Astrocyte (in vitro differentiated cells and primary cell): ENCODE results near the gene IPO4. TPM values are rescaled to one million over a fixed set of nuclear protein-coding genes. Genes with fewer than 3 reads are reported as not detected.

Experiments used
- DNase-seq: peaks from one replicate; pipeline ENCODE4 v3.0.0-alpha.2; 2010; ENCODE audit warnings: low read depth
- FAIRE-seq: peaks from 2 replicates; lab custom pipeline; 2011; peaks lifted over from hg19 to GRCh38; lab: Jason Lieb, UNC
- H2AFZ ChIP-seq: 2 replicates; pipeline ENCODE4 v1.6.0; 2012; ENCODE audit warnings: low read depth, low read length, inconsistent platforms
- H3K27ac ChIP-seq: 2 replicates; pipeline ENCODE4 v1.5.1; 2011; ENCODE audit warnings: low read depth, low read length, inconsistent platforms
- H3K27me3 ChIP-seq: 2 replicates; pipeline ENCODE4 v1.6.0; 2011; ENCODE audit warnings: low read length, inconsistent platforms; ENCODE audit not compliant: insufficient read depth
- H3K36me3 ChIP-seq: 2 replicates; pipeline ENCODE4 v1.5.1; 2011; ENCODE audit warnings: low read length, inconsistent platforms; ENCODE audit not compliant: insufficient read depth
- H3K4me1 ChIP-seq: 2 replicates; pipeline ENCODE4 v1.5.1; 2011; ENCODE audit warnings: low read length, inconsistent platforms; ENCODE audit not compliant: insufficient read depth
- H3K4me2 ChIP-seq: 2 replicates; pipeline ENCODE4 v1.6.0; 2012; ENCODE audit warnings: low read length, inconsistent platforms
- H3K4me3 ChIP-seq: 2 replicates; pipeline ENCODE4 v1.5.1; 2011; ENCODE audit warnings: low read depth, mild to moderate bottlenecking, low read length, inconsistent platforms; ENCODE audit not compliant: insufficient read depth
- H3K79me2 ChIP-seq: 2 replicates; pipeline ENCODE4 v1.6.0; 2012; ENCODE audit warnings: mild to moderate bottlenecking, low read length, inconsistent platforms; ENCODE audit not compliant: insufficient read depth
- H3K9ac ChIP-seq: 2 replicates; pipeline ENCODE4 v1.6.0; 2012; ENCODE audit warnings: mild to moderate bottlenecking, low read length, inconsistent platforms
- H3K9me3 ChIP-seq: 2 replicates; pipeline ENCODE4 v1.5.1; 2012; ENCODE audit warnings: low read depth, mild to moderate bottlenecking, low read length, inconsistent platforms; ENCODE audit not compliant: insufficient read depth
- H4K20me1 ChIP-seq: 2 replicates; pipeline ENCODE4 v1.6.0; 2012; ENCODE audit warnings: low read length, inconsistent platforms; ENCODE audit not compliant: insufficient read depth
- H3K27ac Mint-ChIP-seq: one replicate; pipeline ENCODE4 v1.8.0; 2021; ENCODE audit warnings: mild to moderate bottlenecking, mixed read lengths; ENCODE audit not compliant: unreplicated experiment
- H3K27me3 Mint-ChIP-seq: one replicate; pipeline ENCODE4 v1.8.0; 2021; ENCODE audit warnings: low read depth, mixed read lengths; ENCODE audit not compliant: unreplicated experiment
- H3K36me3 Mint-ChIP-seq: one replicate; pipeline ENCODE4 v1.8.0; 2021; ENCODE audit warnings: low read depth, mixed read lengths; ENCODE audit not compliant: unreplicated experiment
- H3K4me1 Mint-ChIP-seq: one replicate; pipeline ENCODE4 v1.8.0; 2021; ENCODE audit warnings: low read depth, mixed read lengths; ENCODE audit not compliant: unreplicated experiment
- H3K4me3 Mint-ChIP-seq: one replicate; pipeline ENCODE4 v1.8.0; 2021; ENCODE audit warnings: mild to moderate bottlenecking, moderate library complexity, mixed read lengths; ENCODE audit not compliant: unreplicated experiment
- H3K9me3 Mint-ChIP-seq: one replicate; pipeline ENCODE4 v1.8.0; 2021; ENCODE audit warnings: mild to moderate bottlenecking, mixed read lengths; ENCODE audit not compliant: unreplicated experiment
- EZH2 ChIP-seq: IDR thresholded peaks from 2 replicates; pipeline ENCODE4 v1.6.1; 2012; ENCODE audit warnings: mild to moderate bottlenecking, low read length, inconsistent platforms; ENCODE audit not compliant: insufficient read depth
- total RNA-seq: library from RNA; stranded (reverse); gene quantifications from 2 replicates; pipeline ENCODE4 v1.2.1, GENCODE V29; 2021
- TF ChIP-seq, protein P1 (sequence below): IDR thresholded peaks from 2 replicates; pipeline ENCODE4 v1.5.1; 2011; ENCODE audit warnings: low read depth, mild to moderate bottlenecking, inconsistent platforms, low read length, moderate library complexity; ENCODE audit not compliant: insufficient read depth

Gene IPO4
- total RNA-seq, 1 donor from 2014 or later: 46.1 TPM

GRCh38 chr14:24132061-24132685 is 56.4 kb downstream of the IPO4 start:
- H3K27me3 Mint-ChIP-seq: peaks cover 8% of the 10 kb centered on the region
- Histone ChIP-seq H3K79me2 (peaks cover 7% of the 10 kb centered on the region), H3K9ac (no peak overlapping the region), H3K4me2 (no peak overlapping the region), H3K4me1 (peaks cover 9% of the 10 kb centered on the region), H4K20me1 (no peaks in the 10 kb centered on the region), H3K27me3 (no peaks in the 10 kb centered on the region), H2AFZ (no peak overlapping the region), H3K36me3 (no peaks in the 10 kb centered on the region), H3K4me3 (no peak overlapping the region), H3K27ac (no peak overlapping the region), H3K9me3 (no peaks in the 10 kb centered on the region)
- no peak overlapping the region for H3K27ac Mint-ChIP-seq
- DNase-seq (no peak), FAIRE-seq (no peak)
- peaks cover 7% of the 10 kb centered on the region for H3K36me3 Mint-ChIP-seq
- TF ChIP-seq, protein P1, sequence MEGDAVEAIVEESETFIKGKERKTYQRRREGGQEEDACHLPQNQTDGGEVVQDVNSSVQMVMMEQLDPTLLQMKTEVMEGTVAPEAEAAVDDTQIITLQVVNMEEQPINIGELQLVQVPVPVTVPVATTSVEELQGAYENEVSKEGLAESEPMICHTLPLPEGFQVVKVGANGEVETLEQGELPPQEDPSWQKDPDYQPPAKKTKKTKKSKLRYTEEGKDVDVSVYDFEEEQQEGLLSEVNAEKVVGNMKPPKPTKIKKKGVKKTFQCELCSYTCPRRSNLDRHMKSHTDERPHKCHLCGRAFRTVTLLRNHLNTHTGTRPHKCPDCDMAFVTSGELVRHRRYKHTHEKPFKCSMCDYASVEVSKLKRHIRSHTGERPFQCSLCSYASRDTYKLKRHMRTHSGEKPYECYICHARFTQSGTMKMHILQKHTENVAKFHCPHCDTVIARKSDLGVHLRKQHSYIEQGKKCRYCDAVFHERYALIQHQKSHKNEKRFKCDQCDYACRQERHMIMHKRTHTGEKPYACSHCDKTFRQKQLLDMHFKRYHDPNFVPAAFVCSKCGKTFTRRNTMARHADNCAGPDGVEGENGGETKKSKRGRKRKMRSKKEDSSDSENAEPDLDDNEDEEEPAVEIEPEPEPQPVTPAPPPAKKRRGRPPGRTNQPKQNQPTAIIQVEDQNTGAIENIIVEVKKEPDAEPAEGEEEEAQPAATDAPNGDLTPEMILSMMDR: no peak
- TF ChIP-seq EZH2: no peak
- no peaks in the 10 kb centered on the region for H3K9me3 Mint-ChIP-seq
- peaks cover 6% of the 10 kb centered on the region for H3K4me1 Mint-ChIP-seq
- H3K4me3 Mint-ChIP-seq: no peak overlapping the region

DNA sequence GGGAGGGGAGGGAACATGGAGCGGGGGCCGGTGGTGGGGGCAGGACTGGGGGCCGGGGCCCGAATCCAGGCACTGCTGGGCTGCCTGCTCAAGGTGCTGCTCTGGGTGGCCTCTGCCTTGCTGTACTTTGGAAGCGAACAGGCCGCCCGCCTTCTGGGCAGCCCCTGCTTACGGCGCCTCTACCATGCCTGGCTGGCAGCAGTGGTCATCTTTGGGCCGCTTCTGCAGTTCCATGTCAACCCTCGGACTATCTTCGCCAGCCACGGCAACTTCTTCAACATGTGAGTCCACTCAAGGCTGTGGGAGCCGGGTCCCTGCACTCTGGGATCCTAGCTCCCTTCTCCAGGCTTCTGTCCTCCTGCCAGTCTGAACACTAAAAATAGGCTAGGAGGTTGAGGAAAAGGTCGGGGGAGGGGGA is 57.1 kb downstream of the IPO4 start:
- no peaks in the 10 kb centered on the region for H3K36me3 ChIP-seq
- H3K4me2 ChIP-seq: no peak overlapping the region
- Mint-ChIP-seq H3K4me1 (peaks cover 4% of the 10 kb centered on the region), H3K27ac (no peak overlapping the region), H3K9me3 (no peaks in the 10 kb centered on the region), H3K36me3 (peaks cover 1% of the 10 kb centered on the region), H3K27me3 (peaks cover 8% of the 10 kb centered on the region), H3K4me3 (no peak overlapping the region)
- no peak for FAIRE-seq
- no peaks in the 10 kb centered on the region for H3K27me3 ChIP-seq
- no peak overlapping the region for H2AFZ ChIP-seq
- no peak overlapping the region for H3K4me3 ChIP-seq
- TF ChIP-seq, protein P1: no peak
- no peak for TF ChIP-seq EZH2
- no peaks in the 10 kb centered on the region for H4K20me1 ChIP-seq
- H3K4me1 ChIP-seq: peaks cover 6% of the 10 kb centered on the region
- H3K27ac ChIP-seq: no peak overlapping the region
- no peaks in the 10 kb centered on the region for H3K9me3 ChIP-seq
- H3K79me2 ChIP-seq: peaks cover 6% of the 10 kb centered on the region
- H3K9ac ChIP-seq: no peak overlapping the region
- no peak for DNase-seq

DNA sequence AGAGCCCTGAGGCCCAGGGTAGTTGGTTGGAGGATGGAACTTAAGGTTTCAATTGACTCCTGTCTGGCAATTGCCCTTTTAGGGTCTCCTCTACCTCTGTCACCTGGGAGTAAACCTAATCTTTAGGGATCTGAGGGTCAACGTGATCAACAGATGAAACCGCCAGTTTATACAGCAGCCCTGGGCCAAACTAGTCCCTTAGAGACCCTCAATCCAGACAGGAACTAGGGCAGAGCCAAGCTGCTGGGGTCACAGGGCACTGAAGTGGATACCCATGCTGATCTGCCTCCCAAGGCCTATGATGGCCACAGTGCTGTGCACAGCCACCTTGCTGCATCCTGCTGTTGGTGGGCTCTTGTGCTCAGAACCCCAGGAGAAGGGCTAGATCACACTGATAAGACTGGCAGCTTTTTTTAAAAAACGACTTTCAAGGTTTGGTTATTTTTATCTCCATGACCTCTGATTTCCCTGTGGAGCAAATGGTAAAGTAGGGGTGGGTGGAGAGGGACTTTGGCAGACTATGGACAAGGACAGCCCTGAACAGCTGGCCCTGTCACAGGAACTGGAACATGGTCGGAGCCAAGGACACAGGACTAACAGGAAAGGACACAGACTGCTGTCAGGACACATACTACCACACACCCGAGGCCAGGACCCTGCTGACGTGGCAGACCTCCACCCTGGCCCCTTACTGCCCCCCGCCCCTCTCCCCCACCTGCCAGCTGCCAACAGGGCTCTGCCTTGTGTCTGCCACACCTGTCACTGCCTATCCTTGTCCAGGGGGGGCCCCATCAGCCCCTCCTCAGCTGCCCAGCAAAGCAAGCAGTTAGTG is 57.7 kb downstream of the IPO4 start:
- H3K4me1 Mint-ChIP-seq: peaks cover 2% of the 10 kb centered on the region
- no peak overlapping the region for H2AFZ ChIP-seq
- no peak for FAIRE-seq

More for the DNA sequence above, 57.7 kb downstream of the IPO4 start:
- Mint-ChIP-seq H3K36me3 (no peaks in the 10 kb centered on the region), H3K9me3 (no peaks in the 10 kb centered on the region), H3K27me3 (peaks cover 8% of the 10 kb centered on the region), H3K4me3 (no peak overlapping the region), H3K27ac (no peak overlapping the region)
- Histone ChIP-seq H3K36me3 (no peaks in the 10 kb centered on the region), H4K20me1 (no peaks in the 10 kb centered on the region), H3K9me3 (no peaks in the 10 kb centered on the region), H3K27me3 (no peaks in the 10 kb centered on the region), H3K27ac (no peak overlapping the region), H3K79me2 (no peaks in the 10 kb centered on the region), H3K9ac (no peak overlapping the region), H3K4me2 (no peak overlapping the region), H3K4me3 (no peak overlapping the region), H3K4me1 (peaks cover 3% of the 10 kb centered on the region)
- no peak for DNase-seq
- TF ChIP-seq, protein P1: no peak
- TF ChIP-seq EZH2: no peak
